ENCODE measurements around the gene CXCL12.

CXCL12 gene

GRCh38 chr10:44385696-44386441, 972 bp upstream of the CXCL12 start:
- DNase-seq (ENCODE audit: low read depth) = no peak
- no peak overlapping the region for H3K4me3 ChIP-seq (ENCODE audit: low read length)
- TF ChIP-seq, protein P1, sequence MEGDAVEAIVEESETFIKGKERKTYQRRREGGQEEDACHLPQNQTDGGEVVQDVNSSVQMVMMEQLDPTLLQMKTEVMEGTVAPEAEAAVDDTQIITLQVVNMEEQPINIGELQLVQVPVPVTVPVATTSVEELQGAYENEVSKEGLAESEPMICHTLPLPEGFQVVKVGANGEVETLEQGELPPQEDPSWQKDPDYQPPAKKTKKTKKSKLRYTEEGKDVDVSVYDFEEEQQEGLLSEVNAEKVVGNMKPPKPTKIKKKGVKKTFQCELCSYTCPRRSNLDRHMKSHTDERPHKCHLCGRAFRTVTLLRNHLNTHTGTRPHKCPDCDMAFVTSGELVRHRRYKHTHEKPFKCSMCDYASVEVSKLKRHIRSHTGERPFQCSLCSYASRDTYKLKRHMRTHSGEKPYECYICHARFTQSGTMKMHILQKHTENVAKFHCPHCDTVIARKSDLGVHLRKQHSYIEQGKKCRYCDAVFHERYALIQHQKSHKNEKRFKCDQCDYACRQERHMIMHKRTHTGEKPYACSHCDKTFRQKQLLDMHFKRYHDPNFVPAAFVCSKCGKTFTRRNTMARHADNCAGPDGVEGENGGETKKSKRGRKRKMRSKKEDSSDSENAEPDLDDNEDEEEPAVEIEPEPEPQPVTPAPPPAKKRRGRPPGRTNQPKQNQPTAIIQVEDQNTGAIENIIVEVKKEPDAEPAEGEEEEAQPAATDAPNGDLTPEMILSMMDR (IDR thresholded peaks at IDR 0.05; ENCODE audit: insufficient read depth, low read depth, low read length, missing control alignments) = no peak

DNA sequence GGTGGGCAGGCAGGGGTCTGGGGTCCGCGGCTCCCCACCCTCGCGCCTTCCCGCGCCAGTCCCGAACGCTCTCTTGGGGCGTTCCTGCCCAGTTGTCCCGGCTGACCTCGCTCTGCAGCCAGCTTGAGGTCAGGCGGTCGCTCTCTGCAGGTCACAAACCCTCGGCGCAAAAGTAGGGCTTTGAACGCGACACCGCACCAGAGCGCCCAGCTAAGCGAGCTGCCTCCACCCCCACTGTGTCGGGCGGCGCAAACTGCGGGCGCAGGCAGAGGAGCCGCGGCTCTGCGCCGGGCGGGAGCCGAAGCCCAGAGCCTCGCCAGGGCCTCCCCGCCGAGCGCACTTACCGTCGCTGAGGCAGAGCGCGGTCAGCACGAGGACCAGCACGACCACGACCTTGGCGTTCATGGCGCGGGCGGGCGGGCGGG, 284 bp downstream of the CXCL12 start:
- no peak overlapping the region for H3K4me3 ChIP-seq (ENCODE audit: low read length)
- TF ChIP-seq, protein P1 (IDR thresholded peaks at IDR 0.05; ENCODE audit: insufficient read depth, low read depth, low read length, missing control alignments) = no peak
- peak; percentile 2 for DNase-seq (ENCODE audit: low read depth)

- H3K4me3 ChIP-seq (ENCODE audit: low read length) = no peak overlapping the region
- TF ChIP-seq, protein P1 (IDR thresholded peaks at IDR 0.05; ENCODE audit: insufficient read depth, low read depth, low read length, missing control alignments) = no peak
- no peak for DNase-seq (ENCODE audit: low read depth)
These were observed 922 bp downstream of the CXCL12 start for GRCh38 chr10:44383749-44384600.

DNA sequence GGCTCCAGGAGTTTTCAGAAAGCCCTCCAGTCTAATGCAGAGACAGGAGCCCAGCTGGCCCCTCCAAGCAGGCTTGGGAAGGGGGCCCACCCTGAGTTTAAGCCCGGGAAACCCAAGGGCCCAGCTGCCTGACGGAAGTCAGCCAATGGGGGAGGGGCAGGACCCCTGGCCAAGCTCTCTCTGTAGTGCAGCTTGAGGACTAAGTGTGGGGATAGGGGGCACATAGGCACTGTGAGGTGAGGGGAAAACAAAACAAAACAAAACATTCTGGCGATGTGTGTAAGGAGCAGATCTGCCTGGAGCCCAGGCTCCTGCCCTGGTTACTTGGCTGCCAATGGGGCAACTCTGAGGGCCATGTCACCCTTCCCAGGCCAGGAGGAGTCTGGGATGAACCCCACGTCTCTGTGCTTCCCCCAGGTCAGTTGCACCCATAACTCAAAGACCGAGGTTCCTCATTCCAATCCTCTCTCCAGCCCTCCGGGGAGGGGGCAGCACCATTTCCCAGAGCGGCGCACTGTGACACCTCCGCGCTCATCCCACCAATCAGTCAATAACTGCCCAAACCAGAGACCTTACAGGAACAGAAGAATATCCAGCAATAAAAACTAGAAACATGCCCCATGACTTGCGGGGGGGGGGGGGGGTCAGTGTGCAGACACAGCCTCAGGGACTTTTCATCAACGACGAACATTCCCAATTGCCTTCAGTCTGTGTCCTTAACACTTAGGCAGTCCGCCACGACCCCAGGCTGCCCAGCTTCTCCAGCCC, 1.7 kb downstream of the CXCL12 start:
- no peak for DNase-seq (ENCODE audit: low read depth)
- TF ChIP-seq, protein P1 (IDR thresholded peaks at IDR 0.05; ENCODE audit: insufficient read depth, low read depth, low read length, missing control alignments) = no peak
- H3K4me3 ChIP-seq (ENCODE audit: low read length) = no peak overlapping the region

DNA sequence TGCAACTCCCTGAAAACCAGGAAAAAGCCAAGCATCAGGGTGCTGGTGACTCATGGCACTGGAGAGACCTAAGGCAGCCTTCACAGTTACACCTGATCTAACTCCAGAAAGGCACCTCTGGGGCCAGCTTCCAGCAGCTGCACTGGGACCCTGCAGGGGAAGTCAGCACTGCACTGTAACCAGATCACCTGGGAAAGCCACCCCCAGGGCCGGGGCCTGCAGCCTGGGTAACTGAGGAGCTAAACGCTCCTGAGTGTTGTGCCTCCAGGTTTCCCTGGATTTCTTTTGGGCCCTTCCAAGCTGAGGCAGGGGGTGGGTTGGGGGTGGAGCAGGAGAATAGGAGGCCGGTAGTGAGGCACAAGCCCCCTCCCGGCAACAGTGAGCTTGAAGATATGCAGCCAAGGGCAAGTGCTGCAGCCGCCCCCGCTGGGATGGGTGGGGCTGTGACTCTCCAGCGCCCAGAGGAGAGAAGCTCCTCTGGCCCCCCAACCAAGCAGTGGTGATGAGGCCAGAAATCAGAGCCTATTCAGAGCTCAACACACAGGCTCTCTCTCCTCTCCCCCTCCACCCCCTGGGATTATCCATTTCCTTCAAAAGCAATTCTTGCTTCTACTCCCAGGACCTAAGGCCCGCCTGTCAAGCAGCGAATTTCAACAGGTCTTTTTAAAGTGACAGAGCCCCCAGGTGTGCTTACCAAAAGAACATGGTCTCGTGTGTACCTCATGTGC, 2.6 kb downstream of the CXCL12 start:
- no peak overlapping the region for H3K4me3 ChIP-seq (ENCODE audit: low read length)
- TF ChIP-seq, protein P1 (IDR thresholded peaks at IDR 0.05; ENCODE audit: insufficient read depth, low read depth, low read length, missing control alignments) = no peak
- DNase-seq (ENCODE audit: low read depth) = no peak
